Astrocyte (in vitro differentiated cells and primary cell): Measurements from ENCODE around the gene SCAF8. TPM values are rescaled to one million over a fixed set of nuclear protein-coding genes. Genes with fewer than 3 reads are reported as not detected.

ENCODE experiments used
- DNase-seq: peaks from one replicate; pipeline ENCODE4 v3.0.0-alpha.2; 2010; ENCODE audit warnings: low read depth
- FAIRE-seq: peaks from 2 replicates; lab custom pipeline; 2011; peaks lifted over from hg19 to GRCh38; lab: Jason Lieb, UNC
- H2AFZ ChIP-seq: 2 replicates; pipeline ENCODE4 v1.6.0; 2012; ENCODE audit warnings: low read depth, low read length, inconsistent platforms
- H3K27ac ChIP-seq: 2 replicates; pipeline ENCODE4 v1.5.1; 2011; ENCODE audit warnings: low read depth, low read length, inconsistent platforms
- H3K27me3 ChIP-seq: 2 replicates; pipeline ENCODE4 v1.6.0; 2011; ENCODE audit warnings: low read length, inconsistent platforms; ENCODE audit not compliant: insufficient read depth
- H3K36me3 ChIP-seq: 2 replicates; pipeline ENCODE4 v1.5.1; 2011; ENCODE audit warnings: low read length, inconsistent platforms; ENCODE audit not compliant: insufficient read depth
- H3K4me1 ChIP-seq: 2 replicates; pipeline ENCODE4 v1.5.1; 2011; ENCODE audit warnings: low read length, inconsistent platforms; ENCODE audit not compliant: insufficient read depth
- H3K4me2 ChIP-seq: 2 replicates; pipeline ENCODE4 v1.6.0; 2012; ENCODE audit warnings: low read length, inconsistent platforms
- H3K4me3 ChIP-seq: 2 replicates; pipeline ENCODE4 v1.5.1; 2011; ENCODE audit warnings: low read depth, mild to moderate bottlenecking, low read length, inconsistent platforms; ENCODE audit not compliant: insufficient read depth
- H3K79me2 ChIP-seq: 2 replicates; pipeline ENCODE4 v1.6.0; 2012; ENCODE audit warnings: mild to moderate bottlenecking, low read length, inconsistent platforms; ENCODE audit not compliant: insufficient read depth
- H3K9ac ChIP-seq: 2 replicates; pipeline ENCODE4 v1.6.0; 2012; ENCODE audit warnings: mild to moderate bottlenecking, low read length, inconsistent platforms
- H3K9me3 ChIP-seq: 2 replicates; pipeline ENCODE4 v1.5.1; 2012; ENCODE audit warnings: low read depth, mild to moderate bottlenecking, low read length, inconsistent platforms; ENCODE audit not compliant: insufficient read depth
- H4K20me1 ChIP-seq: 2 replicates; pipeline ENCODE4 v1.6.0; 2012; ENCODE audit warnings: low read length, inconsistent platforms; ENCODE audit not compliant: insufficient read depth
- H3K27ac Mint-ChIP-seq: one replicate; pipeline ENCODE4 v1.8.0; 2021; ENCODE audit warnings: mild to moderate bottlenecking, mixed read lengths; ENCODE audit not compliant: unreplicated experiment
- H3K27me3 Mint-ChIP-seq: one replicate; pipeline ENCODE4 v1.8.0; 2021; ENCODE audit warnings: low read depth, mixed read lengths; ENCODE audit not compliant: unreplicated experiment
- H3K36me3 Mint-ChIP-seq: one replicate; pipeline ENCODE4 v1.8.0; 2021; ENCODE audit warnings: low read depth, mixed read lengths; ENCODE audit not compliant: unreplicated experiment
- H3K4me1 Mint-ChIP-seq: one replicate; pipeline ENCODE4 v1.8.0; 2021; ENCODE audit warnings: low read depth, mixed read lengths; ENCODE audit not compliant: unreplicated experiment
- H3K4me3 Mint-ChIP-seq: one replicate; pipeline ENCODE4 v1.8.0; 2021; ENCODE audit warnings: mild to moderate bottlenecking, moderate library complexity, mixed read lengths; ENCODE audit not compliant: unreplicated experiment
- H3K9me3 Mint-ChIP-seq: one replicate; pipeline ENCODE4 v1.8.0; 2021; ENCODE audit warnings: mild to moderate bottlenecking, mixed read lengths; ENCODE audit not compliant: unreplicated experiment
- CTCF ChIP-seq: IDR thresholded peaks from 2 replicates; pipeline ENCODE4 v1.5.1; 2011; ENCODE audit warnings: low read depth, mild to moderate bottlenecking, inconsistent platforms, low read length, moderate library complexity; ENCODE audit not compliant: insufficient read depth
- EZH2 ChIP-seq: IDR thresholded peaks from 2 replicates; pipeline ENCODE4 v1.6.1; 2012; ENCODE audit warnings: mild to moderate bottlenecking, low read length, inconsistent platforms; ENCODE audit not compliant: insufficient read depth
- total RNA-seq: library from RNA; stranded (reverse); gene quantifications from 2 replicates; pipeline ENCODE4 v1.2.1, GENCODE V29; 2021

Gene SCAF8
- total RNA-seq, 1 donor from 2014 or later, result 36.0 TPM

GRCh38 chr6:154873546-154873945, 140.3 kb downstream of the SCAF8 start:
- no peaks in the 10 kb centered on the region for H3K36me3 ChIP-seq
- H3K79me2 ChIP-seq, result peaks cover 4% of the 10 kb centered on the region
- no peaks in the 10 kb centered on the region for H3K9me3 ChIP-seq
- no peaks in the 10 kb centered on the region for H3K27me3 Mint-ChIP-seq
- no peak overlapping the region for H3K27ac Mint-ChIP-seq
- TF ChIP-seq EZH2, result no peak
- no peak for TF ChIP-seq CTCF
- H3K9me3 Mint-ChIP-seq, result no peaks in the 10 kb centered on the region
- DNase-seq, result no peak
- H2AFZ ChIP-seq, result no peak overlapping the region
- no peak overlapping the region for H3K4me2 ChIP-seq
- no peak overlapping the region for H3K9ac ChIP-seq
- H3K36me3 Mint-ChIP-seq, result no peaks in the 10 kb centered on the region
- H3K27me3 ChIP-seq, result no peaks in the 10 kb centered on the region
- peaks cover 12% of the 10 kb centered on the region for H3K4me1 Mint-ChIP-seq
- no peak for FAIRE-seq
- no peak overlapping the region for H3K4me3 Mint-ChIP-seq
- H3K4me1 ChIP-seq, result peaks cover under 1% of the 10 kb centered on the region
- peaks cover 30% of the 10 kb centered on the region for H4K20me1 ChIP-seq
- no peak overlapping the region for H3K4me3 ChIP-seq
- no peak overlapping the region for H3K27ac ChIP-seq

GRCh38 chr6:154874773-154875592, 141.8 kb downstream of the SCAF8 start:
- Histone ChIP-seq H4K20me1 (peaks cover 34% of the 10 kb centered on the region), H3K36me3 (no peaks in the 10 kb centered on the region), H2AFZ (no peak overlapping the region), H3K79me2 (no peaks in the 10 kb centered on the region), H3K9ac (no peak overlapping the region), H3K27ac (no peak overlapping the region), H3K4me2 (no peak overlapping the region), H3K27me3 (no peaks in the 10 kb centered on the region), H3K4me1 (peaks cover 3% of the 10 kb centered on the region), H3K4me3 (no peak overlapping the region), H3K9me3 (no peaks in the 10 kb centered on the region)
- no peak for FAIRE-seq
- TF ChIP-seq CTCF (no peak), EZH2 (no peak)
- no peak overlapping the region for H3K4me3 Mint-ChIP-seq
- H3K9me3 Mint-ChIP-seq, result no peaks in the 10 kb centered on the region
- H3K27me3 Mint-ChIP-seq, result no peaks in the 10 kb centered on the region
- no peaks in the 10 kb centered on the region for H3K36me3 Mint-ChIP-seq
- no peak for DNase-seq
- peaks cover 24% of the 10 kb centered on the region for H3K4me1 Mint-ChIP-seq
- H3K27ac Mint-ChIP-seq, result peak overlapping the region; percentile 13
